GM19455 (cell line): ENCODE measurements around the gene ANKRA2.

ENCODE experiments used
- ATAC-seq: cut with Tn5 transposase; IDR thresholded peaks from one replicate; pipeline ENCODE4 v1.9.1; 2021; ENCODE audit not compliant: unreplicated experiment

The ANKRA2 gene

DNA sequence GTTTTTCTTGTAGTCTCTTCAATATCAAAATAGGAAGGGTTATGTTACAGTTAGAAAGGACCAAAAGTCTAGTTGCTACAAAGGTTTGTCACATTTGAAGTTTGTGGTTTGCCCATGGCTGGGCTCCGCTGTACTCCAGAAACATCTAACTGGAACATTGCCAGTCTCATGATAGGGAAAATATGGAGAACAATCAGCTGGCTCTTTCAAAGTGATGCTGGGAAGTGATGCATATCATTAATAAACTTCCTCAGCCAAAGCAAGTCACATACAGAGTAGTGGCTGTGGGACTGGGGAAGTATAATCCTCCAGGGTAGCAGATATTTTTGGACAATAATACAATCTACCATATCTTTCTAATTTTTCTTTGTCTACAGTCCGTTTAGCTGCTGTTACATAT is 58.4 kb downstream of the ANKRA2 start:
- ATAC-seq, result no peak

DNA sequence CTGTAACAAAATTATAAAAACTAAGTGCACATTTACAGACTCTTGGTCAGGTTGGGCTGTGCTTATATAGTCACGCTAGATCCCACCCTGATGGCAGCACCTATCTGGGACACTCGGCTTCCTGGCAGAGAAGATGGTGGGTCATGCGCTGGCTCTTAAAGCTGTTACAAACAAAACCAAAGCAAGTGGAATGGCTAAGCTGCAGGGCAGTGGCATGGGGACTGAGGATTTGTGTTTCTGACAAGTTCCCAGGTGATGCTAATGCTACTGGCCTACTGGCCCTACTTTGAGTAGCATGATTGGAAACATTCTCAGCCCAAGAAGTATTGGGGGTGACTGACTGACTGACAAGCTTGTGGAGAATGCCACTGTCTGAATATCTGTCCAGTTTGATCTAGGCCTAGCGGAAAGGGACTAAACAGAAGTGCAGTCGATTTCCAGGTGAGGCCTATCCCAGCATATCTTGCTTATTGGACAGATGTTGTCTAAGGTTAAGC is 58.9 kb downstream of the ANKRA2 start:
- no peak for ATAC-seq
